K562 (cell line): ENCODE results near the gene MXI1. TPM values are rescaled to one million over a fixed set of nuclear protein-coding genes. Genes with fewer than 3 reads are reported as not detected.

ENCODE experiments used
- ATAC-seq: fragments of 200-7000 bp; cut with Tn5 transposase; 3 replicates; pipeline ENCODE4 v1.9.1; 2020; ENCODE audit warnings: moderate library complexity
- BruUV-seq: library from RNA; stranded (reverse); fragments of 400-500 nt; replicated peaks from 2 replicates; lab custom pipeline; 2021; lab: Mats Ljungman, UMichigan
- CTCF ChIA-PET: fragments of 300-600 bp; formaldehyde crosslinking; extraction: SDS; loops from one replicate; lab custom pipeline; 2021; ENCODE audit warnings: low intra/inter-chr PET ratio; lab: Yijun Ruan, JAX
- POLR2A ChIA-PET: fragments of 300-600, 350-650 bp; sonication (Branson Sonifier 250); formaldehyde crosslinking; extraction: SDS; loops from one replicate; lab custom pipeline; 2021; ENCODE audit warnings: antibody characterized with exemption, inconsistent platforms; lab: Yijun Ruan, JAX
- DNase-seq, 4 experiments: peaks; one replicate each; pipeline versions ENCODE4 v3.0.0 to v3.0.0-alpha.2; 2011 to 2018; ENCODE audit warnings: low spot score in 3 of 4, mixed read lengths in 3 of 4; ENCODE audit errors: extremely low read depth in 1 of 4
- FAIRE-seq: peaks from 2 replicates; lab custom pipeline; 2011; peaks lifted over from hg19 to GRCh38; lab: Jason Lieb, UNC
- H2AFZ ChIP-seq: 2 replicates; pipeline ENCODE4 v1.6.0; 2011; ENCODE audit warnings: low read depth, low read length, control low read depth, inconsistent platforms
- H3K27ac ChIP-seq: fragments of 200-600 bp; 3 replicates; pipeline ENCODE4 v1.8.0; 2011; ENCODE audit warnings: low read depth, mild to moderate bottlenecking, control low read depth, inconsistent platforms, low read length, moderate library complexity, mixed read lengths; ENCODE audit errors: extremely low read depth
- H3K27me3 ChIP-seq, 2 experiments: fragments of 300-600 bp in 1 of 2; 2 replicates in 1 of 2; 3 replicates in 1 of 2; pipeline versions ENCODE4 v1.6.0 to v1.8.0; 2011; ENCODE audit warnings: inconsistent platforms in 2 of 2, low read length in 2 of 2, mild to moderate bottlenecking in 1 of 2, mixed read lengths in 1 of 2, moderate library complexity in 1 of 2; ENCODE audit not compliant: control insufficient read depth in 2 of 2, insufficient read depth in 2 of 2
- H3K36me3 ChIP-seq: fragments of 300-600 bp; 3 replicates; pipeline ENCODE4 v1.8.0; 2011; ENCODE audit warnings: mild to moderate bottlenecking, low read length, inconsistent platforms; ENCODE audit not compliant: control insufficient read depth, insufficient read depth
- H3K4me1 ChIP-seq, 2 experiments: fragments of 200-600 bp in 1 of 2; replicated peaks in 1 of 2; 2 replicates in 1 of 2; 3 replicates in 1 of 2; pipeline versions ENCODE4 v1.5.1 to v1.8.0; 2011; ENCODE audit warnings: inconsistent platforms in 2 of 2, low read length in 2 of 2, mild to moderate bottlenecking in 1 of 2, mixed read lengths in 1 of 2, moderate library complexity in 1 of 2; ENCODE audit not compliant: control insufficient read depth in 2 of 2, insufficient read depth in 2 of 2
- H3K4me2 ChIP-seq: 2 replicates; pipeline ENCODE4 v1.6.1; 2011; ENCODE audit warnings: low read length, control low read depth, inconsistent platforms, mixed read lengths; ENCODE audit not compliant: insufficient read depth
- H3K4me3 ChIP-seq: fragments of 200-600 bp; sonication (generic), shearing (Covaris generic); 2 replicates; pipeline ENCODE4 v1.5.1; 2016; ENCODE audit warnings: control low read depth, inconsistent platforms
- H3K79me2 ChIP-seq: fragments of 200-600 bp; 3 replicates; pipeline ENCODE4 v1.8.0; 2011; ENCODE audit warnings: low read length, inconsistent platforms; ENCODE audit not compliant: control insufficient read depth, insufficient read depth
- H3K9ac ChIP-seq, 2 experiments: 2 replicates each; pipeline versions ENCODE4 v1.6.0 to v1.6.1; 2011; ENCODE audit warnings: low read depth in 2 of 2, low read length in 2 of 2, control low read depth in 1 of 2, inconsistent platforms in 1 of 2, mild to moderate bottlenecking in 1 of 2, mixed read lengths in 1 of 2; ENCODE audit not compliant: insufficient read depth in 1 of 2
- H3K9me1 ChIP-seq: one replicate; pipeline ENCODE4 v1.6.0; 2011; ENCODE audit warnings: inconsistent platforms, mild to moderate bottlenecking, low read length, moderate library complexity; ENCODE audit not compliant: control insufficient read depth, insufficient read depth
- H3K9me3 ChIP-seq: replicated peaks from 2 replicates; pipeline ENCODE4 v1.5.1; 2011; ENCODE audit warnings: low read depth, low read length, inconsistent platforms; ENCODE audit not compliant: control insufficient read depth, insufficient read depth
- H4K20me1 ChIP-seq: replicated peaks from 2 replicates; pipeline ENCODE4 v1.6.1; 2011; ENCODE audit warnings: low read length, inconsistent platforms, mixed read lengths; ENCODE audit not compliant: control insufficient read depth, insufficient read depth
- GABPB1 ChIP-seq: sonication (generic); formaldehyde crosslinking; IDR thresholded peaks from 2 replicates; pipeline ENCODE4 v1.8.0; 2022; ENCODE audit warnings: mild to moderate bottlenecking, missing genetic modification reagents
- MAFF ChIP-seq: IDR thresholded peaks from 2 replicates; pipeline ENCODE4 v1.6.1; 2012; ENCODE audit warnings: low read length, improper control_type of control experiment
- MECOM ChIP-seq: fragments of 250-450 bp; sonication (Bioruptor Pico); IDR thresholded peaks from 2 replicates; pipeline ENCODE4 v1.8.0; 2022; ENCODE audit warnings: inconsistent platforms
- NFYB ChIP-seq: IDR thresholded peaks from 2 replicates; pipeline ENCODE4 v1.6.1; 2011; ENCODE audit warnings: mild to moderate bottlenecking, moderate library complexity; ENCODE audit not compliant: insufficient read length; ENCODE audit errors: extremely low read depth
- TBL1XR1 ChIP-seq, 2 experiments: IDR thresholded peaks; 2 replicates each; pipeline ENCODE4 v1.6.1; 2012; ENCODE audit warnings: improper control_type of control experiment in 2 of 2, low read length in 2 of 2, mild to moderate bottlenecking in 1 of 2
- TRIM25 ChIP-seq: fragments of 450-650 bp; IDR thresholded peaks from 2 replicates; pipeline ENCODE4 v1.7.0; 2016; ENCODE audit warnings: borderline replicate concordance
- ZNF280B ChIP-seq: fragments of 250-450 bp; sonication (Bioruptor Pico); IDR thresholded peaks from 2 replicates; pipeline ENCODE4 v1.5.1; 2021; ENCODE audit warnings: mild to moderate bottlenecking
- ZNF445 ChIP-seq: fragments of 250-450 bp; sonication (Bioruptor Pico); IDR thresholded peaks from 2 replicates; pipeline ENCODE4 v1.4.0; 2020; ENCODE audit warnings: low read depth, mild to moderate bottlenecking, moderate library complexity
- ZNF584 ChIP-seq: fragments of 200-800 bp; sonication (Bioruptor generic); IDR thresholded peaks from 2 replicates; pipeline ENCODE4 v1.6.1; 2016; ENCODE audit warnings: low read depth, mild to moderate bottlenecking, missing genetic modification characterization, missing compliant biosample characterization
- WGBS: fragments of 100-300 bp; shearing (Covaris generic); methylation state at CpG from one replicate; pipeline ENCODE4 v1.1.6; 2016; ENCODE audit warnings: low coverage, mixed read lengths; ENCODE audit not compliant: insufficient coverage; ENCODE audit errors: missing lambda C conversion rate; 5-methylcytosine and 5-hydroxymethylcytosine counted together
- in situ Hi-C: fragments of 300-500 bp; cut with MboI; formaldehyde crosslinking; loops from 4 replicates; pipeline ENCODE4 v1.15.0; 2018; ENCODE audit warnings: inconsistent platforms, mixed read lengths
- intact Hi-C: fragments of 100-400 bp; cut with micrococcal nuclease; formaldehyde crosslinking; loops from 2 replicates; pipeline ENCODE4 v1.14.2; 2022
- polyA plus RNA-seq, 8 experiments: library from polyadenylated mRNA; depleted of rRNA in 4 of 8; stranded (reverse) in 5 of 8; unstranded in 3 of 8; fragments of >200 nt; fragmentation: Nextera tagmentation in 2 of 8; fragmentation: Illumina TruSeq in 1 of 8; extraction: Ambion mirVana in 2 of 8; extraction: Trizol in 1 of 8; gene quantifications; 2 replicates each; pipeline versions ENCODE4 v1.2.1 to v1.2.3, GENCODE V29; 2011 to 2014; ENCODE audit warnings: inconsistent platforms in 1 of 8, missing spikeins in 1 of 8
- total RNA-seq, 7 experiments: library from RNA; depleted of rRNA in 6 of 7; stranded (reverse); fragments of >200 nt in 6 of 7; fragmentation: Illumina TruSeq in 2 of 7; extraction: Trizol in 2 of 7; gene quantifications; 2 replicates each; pipeline versions ENCODE4 v1.2.1 to v1.2.3, GENCODE V29; 2011 to 2021; ENCODE audit warnings: low replicate concordance in 1 of 7

MXI1 gene
- total and polyA plus RNA-seq, 9 of the 15 experiments (the other 6 are each of a cell fraction or from before 2014, with no cell fraction given): 9.1 to 23.7 (median 14.8) TPM

DNA sequence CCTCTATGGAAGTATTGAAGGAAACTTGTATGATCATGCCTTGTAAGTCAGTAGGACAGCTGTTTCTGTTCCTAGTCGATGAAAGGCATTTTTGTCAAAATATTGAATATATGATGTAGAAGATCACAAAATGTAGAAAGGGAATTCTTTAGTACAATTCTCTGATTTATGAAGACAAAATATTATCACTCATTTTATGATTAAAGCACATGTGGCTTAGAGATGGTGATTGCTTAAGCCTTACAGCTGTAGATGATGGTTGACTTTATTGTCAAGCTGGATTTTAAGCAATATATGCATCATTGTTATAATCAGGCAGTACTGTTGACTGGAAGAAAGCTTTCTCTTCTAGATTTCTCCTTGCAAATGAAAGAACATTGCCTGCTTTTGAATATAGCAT, 26.4 kb downstream of the MXI1 start (continued):
- TF ChIP-seq ZNF280B (CRISPR knock-in tag) (no peak), MECOM (no peak)
- TF ChIP-seq, all 486 proteins: peak for 0

DNA sequence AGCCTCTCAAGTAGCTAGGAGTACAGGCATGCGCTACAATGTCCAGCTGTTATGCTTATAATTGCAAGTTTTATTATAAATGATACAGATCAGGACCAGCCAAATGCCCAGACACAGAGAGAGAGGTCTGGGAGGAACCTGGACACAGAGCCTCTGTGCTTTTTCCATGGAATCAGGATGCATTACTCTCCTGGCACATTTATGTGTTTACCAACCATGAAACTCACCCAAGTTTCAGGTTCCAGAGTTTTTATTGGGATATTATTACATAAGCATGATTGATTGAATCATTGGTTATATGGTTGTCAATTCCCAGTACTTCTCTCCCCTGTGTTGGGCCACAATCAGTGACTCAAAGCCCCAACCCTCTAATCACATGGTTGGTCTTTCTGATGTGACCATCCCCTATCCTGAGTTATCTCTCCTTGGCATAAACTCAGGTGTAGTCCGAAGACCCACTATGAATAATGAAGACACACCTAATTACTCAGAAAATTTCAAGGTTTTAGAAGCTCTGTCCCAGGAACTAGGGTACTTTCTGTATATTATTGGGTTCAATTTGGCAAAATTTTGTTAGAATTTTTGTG, 30.6 kb downstream of the MXI1 start:
- peaks cover 53% of the 10 kb centered on the region for H3K79me2 ChIP-seq
- H3K9ac ChIP-seq: no peak overlapping the region
- TF ChIP-seq ZNF584 (no peak), TRIM25 (no peak), TBL1XR1 (IDR thresholded peaks at IDR 0.05; ENCODE audit: low read length in 2 of 2) (no peak), ZNF445 (no peak), MAFF (no peak), GABPB1 (CRISPR knock-in tag) (no peak), NFYB (no peak)
- H3K4me2 ChIP-seq: no peak overlapping the region
- in situ Hi-C loops: no loop called here
- no peaks in the 10 kb centered on the region for H3K9me3 ChIP-seq
- POLR2A ChIA-PET: no interaction called here
- CTCF ChIA-PET: no interaction called here
- H3K4me3 ChIP-seq: no peak overlapping the region
- no peaks in the 10 kb centered on the region for H3K9me1 ChIP-seq
- no peaks in the 10 kb centered on the region for H4K20me1 ChIP-seq
- ATAC-seq (no peak), FAIRE-seq (no peak), DNase-seq (no peak)
- no TSS peak for BruUV-seq
- peaks cover 14% of the 10 kb centered on the region; the same call in 1 of the 3 replicates for H3K36me3 ChIP-seq
- H2AFZ ChIP-seq: no peak overlapping the region
- H3K4me1 ChIP-seq: peaks cover 0 to 9% of the 10 kb centered on the region in 2 experiments; a peak in 2 of 5 replicates
- no peak overlapping the region for H3K27ac ChIP-seq
- no peaks in the 10 kb centered on the region for H3K27me3 ChIP-seq
- 80% methylated on average over 2 of the region's 2 CpGs for WGBS
- intact Hi-C loops: no loop called here
